GM10266 (cell line): ENCODE data around the gene NUP214.

Source experiments
- DNase-seq: peaks from one replicate; pipeline ENCODE4 v3.0.0; 2012; ENCODE audit errors: extremely low spot score
- TF ChIP-seq, protein P1 (sequence below): IDR thresholded peaks from 2 replicates; pipeline ENCODE4 v1.5.1; 2012; ENCODE audit warnings: mild to moderate bottlenecking, low read depth; ENCODE audit not compliant: control insufficient read depth, insufficient read depth; ENCODE audit errors: missing control alignments

The NUP214 gene

GRCh38 chr9:131119600-131119999 is 5.8 kb upstream of the NUP214 start:
- DNase-seq: no peak
- TF ChIP-seq, protein P1, sequence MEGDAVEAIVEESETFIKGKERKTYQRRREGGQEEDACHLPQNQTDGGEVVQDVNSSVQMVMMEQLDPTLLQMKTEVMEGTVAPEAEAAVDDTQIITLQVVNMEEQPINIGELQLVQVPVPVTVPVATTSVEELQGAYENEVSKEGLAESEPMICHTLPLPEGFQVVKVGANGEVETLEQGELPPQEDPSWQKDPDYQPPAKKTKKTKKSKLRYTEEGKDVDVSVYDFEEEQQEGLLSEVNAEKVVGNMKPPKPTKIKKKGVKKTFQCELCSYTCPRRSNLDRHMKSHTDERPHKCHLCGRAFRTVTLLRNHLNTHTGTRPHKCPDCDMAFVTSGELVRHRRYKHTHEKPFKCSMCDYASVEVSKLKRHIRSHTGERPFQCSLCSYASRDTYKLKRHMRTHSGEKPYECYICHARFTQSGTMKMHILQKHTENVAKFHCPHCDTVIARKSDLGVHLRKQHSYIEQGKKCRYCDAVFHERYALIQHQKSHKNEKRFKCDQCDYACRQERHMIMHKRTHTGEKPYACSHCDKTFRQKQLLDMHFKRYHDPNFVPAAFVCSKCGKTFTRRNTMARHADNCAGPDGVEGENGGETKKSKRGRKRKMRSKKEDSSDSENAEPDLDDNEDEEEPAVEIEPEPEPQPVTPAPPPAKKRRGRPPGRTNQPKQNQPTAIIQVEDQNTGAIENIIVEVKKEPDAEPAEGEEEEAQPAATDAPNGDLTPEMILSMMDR: no peak

GRCh38 chr9:131120620-131121228 is 4.7 kb upstream of the NUP214 start:
- DNase-seq: no peak
- TF ChIP-seq, protein P1: no peak

GRCh38 chr9:131121346-131121745 is 4.0 kb upstream of the NUP214 start:
- TF ChIP-seq, protein P1: no peak
- DNase-seq: no peak

DNA sequence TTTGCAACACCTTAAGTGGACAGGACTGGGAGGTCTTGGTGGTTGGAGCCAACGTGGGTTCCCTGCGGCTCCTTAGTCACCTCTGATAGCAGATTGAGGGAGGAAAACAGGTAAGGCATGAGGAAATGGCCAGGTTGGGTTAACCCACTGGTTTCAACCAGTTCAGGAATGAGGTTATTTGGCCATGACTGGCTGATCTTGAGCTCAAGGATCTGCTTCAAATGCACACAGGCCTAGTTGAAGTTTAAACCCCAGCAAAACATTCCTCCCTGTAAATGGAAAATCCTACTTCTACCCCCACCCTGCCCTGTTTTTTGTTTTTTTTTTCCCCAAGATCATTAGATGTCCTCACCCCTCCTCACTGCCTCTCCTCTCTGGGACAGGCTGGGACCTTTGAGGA is 3.2 kb upstream of the NUP214 start:
- TF ChIP-seq, protein P1: no peak
- no peak for DNase-seq

GRCh38 chr9:131125038-131125287 is 423 bp upstream of the NUP214 start:
- no peak for DNase-seq
- TF ChIP-seq, protein P1: no peak

- TF ChIP-seq, protein P1: no peak
- DNase-seq: no peak
Measured at GRCh38 chr9:131126059-131126426, 657 bp downstream of the NUP214 start.

- DNase-seq: no peak
- TF ChIP-seq, protein P1: no peak
Measured at GRCh38 chr9:131129183-131129582, 3.8 kb downstream of the NUP214 start.
